ENCODE results near the gene GSE1.

DNA sequence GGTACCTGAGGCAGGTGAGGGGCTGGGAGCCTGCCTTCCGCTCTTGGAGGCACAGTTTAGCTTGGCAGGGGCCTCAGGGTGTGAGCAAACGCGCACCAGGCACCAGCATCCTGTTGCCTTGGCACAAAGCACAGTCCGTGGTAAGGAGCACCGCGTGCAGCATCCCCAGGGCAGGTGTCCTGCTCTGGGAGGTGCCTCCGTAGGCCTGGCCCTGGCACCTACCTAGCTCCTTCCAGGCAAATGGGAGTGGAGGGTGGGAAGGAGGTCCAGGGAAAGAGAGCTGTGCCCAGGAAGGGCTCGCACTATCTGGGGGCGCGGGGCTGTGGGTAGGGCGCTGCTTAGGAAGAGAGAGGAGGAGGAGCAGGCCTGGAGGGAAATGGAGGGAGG is 3.1 kb upstream of the GSE1 start:
- TF ChIP-seq, protein P1, sequence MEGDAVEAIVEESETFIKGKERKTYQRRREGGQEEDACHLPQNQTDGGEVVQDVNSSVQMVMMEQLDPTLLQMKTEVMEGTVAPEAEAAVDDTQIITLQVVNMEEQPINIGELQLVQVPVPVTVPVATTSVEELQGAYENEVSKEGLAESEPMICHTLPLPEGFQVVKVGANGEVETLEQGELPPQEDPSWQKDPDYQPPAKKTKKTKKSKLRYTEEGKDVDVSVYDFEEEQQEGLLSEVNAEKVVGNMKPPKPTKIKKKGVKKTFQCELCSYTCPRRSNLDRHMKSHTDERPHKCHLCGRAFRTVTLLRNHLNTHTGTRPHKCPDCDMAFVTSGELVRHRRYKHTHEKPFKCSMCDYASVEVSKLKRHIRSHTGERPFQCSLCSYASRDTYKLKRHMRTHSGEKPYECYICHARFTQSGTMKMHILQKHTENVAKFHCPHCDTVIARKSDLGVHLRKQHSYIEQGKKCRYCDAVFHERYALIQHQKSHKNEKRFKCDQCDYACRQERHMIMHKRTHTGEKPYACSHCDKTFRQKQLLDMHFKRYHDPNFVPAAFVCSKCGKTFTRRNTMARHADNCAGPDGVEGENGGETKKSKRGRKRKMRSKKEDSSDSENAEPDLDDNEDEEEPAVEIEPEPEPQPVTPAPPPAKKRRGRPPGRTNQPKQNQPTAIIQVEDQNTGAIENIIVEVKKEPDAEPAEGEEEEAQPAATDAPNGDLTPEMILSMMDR (conservative IDR thresholded peaks at IDR 0.05; ENCODE audit: low read depth in 2 of 2) = no peak
- TF ChIP-seq POLR2AphosphoS5 (IDR thresholded peaks at IDR 0.05; ENCODE audit: low read depth) (no peak), EZH2 (IDR thresholded peaks at IDR 0.05; ENCODE audit: low read depth, unreplicated experiment) (no peak), EZH2phosphoT487 (IDR thresholded peaks at IDR 0.05; ENCODE audit: unreplicated experiment) (no peak), NANOG (IDR thresholded peaks at IDR 0.05; ENCODE audit: borderline replicate concordance) (no peak), JUNB (IDR thresholded peaks at IDR 0.05; ENCODE audit: unreplicated experiment) (no peak)
